CD4-positive, alpha-beta T cell treated with Interleukin-4 for 4 hours (primary cell): Measurements from ENCODE around the gene SYNDIG1.

Experiments
- DNase-seq: peaks from one replicate; pipeline ENCODE4 v3.0.0-alpha.2; 2020

Gene SYNDIG1

DNA sequence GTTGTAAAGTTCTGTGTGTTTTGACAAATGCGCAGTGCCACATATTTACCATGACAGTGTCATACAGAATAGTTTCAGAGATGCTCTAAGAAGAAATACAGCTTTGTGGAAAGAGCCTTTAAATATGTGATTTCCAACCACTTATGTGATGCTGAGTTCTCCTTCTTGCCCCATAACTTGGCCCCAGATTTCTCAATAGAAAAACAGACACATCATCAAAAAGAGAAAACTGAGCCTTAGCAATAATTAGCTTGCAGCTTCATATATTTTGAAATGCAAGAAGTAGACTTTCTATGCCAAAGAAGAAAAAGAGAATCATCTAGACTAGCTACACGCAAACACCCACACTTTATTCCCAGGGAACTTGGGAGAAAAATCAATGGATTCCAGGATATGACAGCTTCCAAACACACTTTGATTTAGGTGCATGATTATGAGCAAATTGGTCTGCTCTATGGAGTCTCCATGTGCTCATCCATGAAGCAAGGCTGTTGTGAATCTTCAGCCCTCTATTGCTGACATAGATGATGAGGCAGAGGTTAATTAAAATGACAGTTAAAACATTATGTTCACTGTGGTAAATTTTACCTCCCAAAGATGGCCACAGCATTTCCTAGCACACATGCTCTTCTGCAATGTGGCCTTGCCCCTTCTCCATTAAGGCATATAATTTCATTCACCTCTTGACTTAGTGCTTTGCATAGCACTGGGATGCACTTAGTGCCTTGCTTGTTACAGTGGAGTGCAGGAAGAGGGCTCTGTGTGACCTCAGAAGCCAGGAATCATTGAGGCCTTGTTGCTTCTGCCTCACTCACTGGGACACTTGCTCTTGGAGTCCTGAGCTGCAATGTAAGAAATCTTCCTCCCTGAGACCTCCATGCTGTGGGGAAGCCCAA, 174.6 kb downstream of the SYNDIG1 start:
- DNase-seq: no peak

GRCh38 chr20:24646321-24646720, 176.9 kb downstream of the SYNDIG1 start:
- DNase-seq: no peak

DNA sequence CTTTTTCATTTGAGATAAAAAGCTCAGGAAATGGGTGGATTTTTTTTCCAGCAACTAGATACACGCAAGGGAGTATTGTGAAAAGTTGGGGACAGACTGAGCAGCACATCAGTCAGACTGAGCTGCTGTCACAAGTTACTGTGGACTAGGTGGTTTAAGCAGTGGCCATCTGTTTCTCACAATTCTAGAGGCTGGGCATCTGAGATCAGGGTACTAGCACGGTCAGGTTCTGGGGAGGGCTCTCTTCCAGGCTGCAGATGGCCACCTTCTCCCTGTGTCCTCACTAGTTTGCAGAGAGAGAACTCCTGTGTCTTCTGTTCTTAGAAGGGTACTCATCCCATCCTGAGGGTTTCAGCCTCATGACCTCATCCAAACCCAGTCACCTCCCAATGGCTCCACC, 178.3 kb downstream of the SYNDIG1 start:
- DNase-seq: no peak

DNA sequence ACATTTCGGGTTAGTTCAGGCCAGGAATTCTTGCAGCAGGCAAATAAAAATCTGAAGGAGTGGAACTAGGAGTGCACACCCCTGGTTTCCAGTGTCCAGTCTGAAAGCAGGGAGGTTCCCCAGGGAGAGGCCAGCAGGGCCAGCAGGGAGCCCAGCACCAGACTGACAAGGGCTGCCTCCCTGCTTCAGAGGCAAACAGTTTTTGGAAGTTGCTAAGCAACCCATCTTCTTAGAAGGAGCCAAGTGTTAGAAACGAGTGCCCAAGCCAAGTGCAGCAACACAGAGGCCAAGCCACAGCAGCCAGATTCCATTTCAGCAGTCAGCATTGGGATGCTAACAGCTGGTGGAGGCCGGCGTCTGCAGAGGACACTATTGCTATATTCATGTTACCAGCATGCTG, 179.1 kb downstream of the SYNDIG1 start:
- DNase-seq: no peak

GRCh38 chr20:24648919-24649318, 179.5 kb downstream of the SYNDIG1 start:
- DNase-seq: no peak

DNA sequence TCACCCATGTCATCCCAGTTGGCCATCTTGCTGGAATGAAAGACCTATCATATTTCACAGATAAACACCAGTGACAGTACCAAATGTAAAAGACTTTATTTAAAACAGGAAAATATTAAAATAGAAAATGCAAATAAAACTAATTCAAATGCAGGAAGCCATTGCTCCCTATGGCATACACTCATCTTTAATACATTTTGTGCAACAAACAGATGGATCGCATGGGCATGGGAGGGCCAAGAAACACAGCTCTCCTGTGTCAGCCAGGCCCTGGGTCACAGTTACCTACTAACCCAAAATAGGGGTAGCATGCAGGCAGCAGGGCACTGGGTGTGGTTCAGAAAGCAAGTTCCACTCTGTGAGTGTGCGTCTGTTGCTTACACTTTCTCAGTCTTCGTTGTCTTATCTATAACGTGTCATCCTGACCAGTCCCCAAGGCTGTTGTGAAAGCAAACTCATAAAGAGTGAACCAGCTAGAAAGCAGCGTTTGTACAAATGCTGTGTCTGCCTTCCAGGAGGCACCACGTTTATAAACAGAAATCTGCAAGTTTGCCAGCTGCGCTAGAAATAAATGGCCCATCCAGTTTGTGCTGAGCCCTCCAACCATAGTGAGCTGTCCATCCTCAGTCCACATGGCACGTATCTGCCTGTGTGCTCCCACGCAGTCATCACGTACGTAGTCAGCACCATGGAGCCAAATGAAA, 180.5 kb downstream of the SYNDIG1 start:
- no peak for DNase-seq

- DNase-seq: no peak
These were observed 181.9 kb downstream of the SYNDIG1 start for GRCh38 chr20:24651171-24651975.

DNA sequence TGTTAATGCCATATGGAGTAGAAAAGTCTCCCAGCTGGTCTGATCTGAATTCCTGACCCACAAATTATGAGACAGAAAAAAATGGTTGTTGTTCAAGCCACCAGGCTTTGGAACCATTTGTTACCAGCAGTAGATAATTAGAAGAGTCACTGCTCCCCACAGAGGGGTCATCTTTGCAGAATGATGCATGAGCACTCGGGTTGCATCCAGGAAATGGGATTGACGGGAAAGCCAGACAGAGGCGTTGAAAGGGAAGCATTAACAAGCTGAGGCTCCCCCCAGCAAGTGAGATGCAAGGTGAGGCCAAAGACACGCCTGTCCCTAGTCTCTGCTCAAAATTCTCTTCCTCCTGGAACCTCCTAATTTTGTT, 182.5 kb downstream of the SYNDIG1 start:
- DNase-seq: no peak

GRCh38 chr20:24653306-24653705, 183.9 kb downstream of the SYNDIG1 start:
- no peak for DNase-seq

DNA sequence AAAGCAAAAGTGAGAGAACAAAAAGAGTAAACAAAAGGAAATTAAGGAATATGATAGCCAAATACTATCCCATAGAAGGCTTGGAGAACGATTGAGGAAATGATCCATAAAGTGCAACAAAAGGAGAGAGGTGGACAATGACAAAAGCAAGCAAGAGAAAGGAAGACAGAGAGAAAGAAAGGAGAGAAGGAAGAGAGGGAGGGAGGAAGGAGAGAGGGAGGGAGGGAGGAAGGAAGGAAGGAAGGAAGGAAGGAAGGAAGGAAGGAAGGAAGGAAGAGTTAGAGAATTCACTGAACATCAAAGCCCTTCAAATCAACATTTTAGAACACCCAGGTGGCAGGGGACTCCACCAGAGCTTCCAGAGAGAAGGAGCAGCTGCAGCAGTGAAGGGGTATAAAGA, 185.0 kb downstream of the SYNDIG1 start:
- DNase-seq: no peak

GRCh38 chr20:24656391-24656790, 187.0 kb downstream of the SYNDIG1 start:
- no peak for DNase-seq

DNA sequence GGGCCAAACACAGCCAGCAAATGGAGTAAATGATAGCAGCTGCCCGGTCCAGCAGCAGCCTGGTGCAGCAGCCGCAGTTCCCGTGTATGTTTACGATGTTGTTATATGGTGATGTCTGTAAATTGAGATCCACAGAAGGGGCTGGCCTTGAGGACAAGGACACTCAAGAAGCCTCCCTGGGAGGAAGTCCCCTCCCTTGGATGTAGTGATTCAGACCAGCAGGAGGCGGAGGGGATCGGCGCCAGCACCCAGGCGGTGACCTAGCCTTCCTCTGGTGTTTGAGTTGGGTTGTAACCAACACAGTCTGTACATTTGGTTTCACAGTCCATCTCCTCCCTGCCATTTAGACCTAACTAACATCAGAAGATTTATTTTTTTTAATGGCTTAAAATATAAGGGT, 187.8 kb downstream of the SYNDIG1 start:
- no peak for DNase-seq

DNA sequence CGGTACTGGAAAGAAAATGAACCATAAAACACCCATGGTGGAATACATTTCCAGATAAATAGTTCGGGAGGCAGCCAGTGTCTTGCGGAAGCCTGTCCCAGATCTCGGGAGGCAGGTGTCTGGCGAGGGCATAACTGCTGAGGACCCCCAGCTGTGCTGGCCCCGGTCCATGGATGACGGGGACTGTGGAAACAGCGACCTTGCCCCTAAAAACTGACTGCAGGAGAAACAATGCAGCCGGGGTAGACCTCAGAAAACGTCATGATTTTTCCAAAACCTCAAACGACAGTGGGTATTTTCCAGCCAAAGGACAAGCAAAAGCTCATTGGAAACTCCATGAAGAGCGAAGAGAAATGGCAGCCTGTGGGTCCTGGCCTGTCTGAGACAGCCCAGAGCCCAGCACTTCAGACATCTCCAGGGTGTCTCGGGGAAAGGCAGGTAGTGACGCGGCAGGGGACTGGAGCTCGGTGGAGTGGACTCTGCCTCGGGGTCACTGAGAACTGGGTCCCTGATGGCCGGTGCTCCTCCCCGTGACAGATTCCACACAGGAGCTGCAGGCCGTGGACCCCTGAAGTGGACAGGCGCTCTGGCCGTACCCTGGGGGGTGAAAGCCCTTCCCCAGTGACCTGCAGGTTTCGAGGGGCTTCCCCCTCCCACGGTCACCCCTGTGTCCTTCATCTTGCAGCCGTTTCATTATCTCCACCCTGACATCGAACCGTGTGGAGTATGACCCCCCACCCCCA, 188.6 kb downstream of the SYNDIG1 start:
- no peak for DNase-seq

- no peak for DNase-seq
These were observed 189.7 kb downstream of the SYNDIG1 start for GRCh38 chr20:24658920-24659660.

GRCh38 chr20:24659835-24660234, 190.4 kb downstream of the SYNDIG1 start:
- no peak for DNase-seq

- no peak for DNase-seq
These were observed 191.2 kb downstream of the SYNDIG1 start for GRCh38 chr20:24660651-24661050.

DNA sequence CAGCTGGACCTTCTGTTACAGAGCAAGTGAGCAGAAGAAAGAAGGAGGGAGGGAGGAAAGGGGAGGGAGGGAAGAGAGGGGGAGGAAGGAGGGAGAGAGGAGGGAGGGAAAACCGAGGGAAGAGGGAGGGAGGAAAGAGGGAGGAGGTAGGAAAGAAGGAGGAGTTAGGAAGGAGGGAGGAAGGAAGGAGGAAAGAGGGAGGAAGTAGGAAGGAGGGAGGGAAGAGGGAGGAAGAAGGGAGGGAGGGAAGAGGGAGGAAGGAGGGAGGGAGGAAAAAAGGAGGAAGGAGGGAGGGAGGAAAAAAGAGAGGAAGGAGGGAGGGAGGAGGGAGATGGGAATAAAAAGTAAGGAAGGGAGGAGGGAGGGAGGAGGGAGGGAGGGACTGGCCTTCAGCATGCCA, 191.8 kb downstream of the SYNDIG1 start:
- no peak for DNase-seq

GRCh38 chr20:24662322-24662721, 192.9 kb downstream of the SYNDIG1 start:
- no peak for DNase-seq

DNA sequence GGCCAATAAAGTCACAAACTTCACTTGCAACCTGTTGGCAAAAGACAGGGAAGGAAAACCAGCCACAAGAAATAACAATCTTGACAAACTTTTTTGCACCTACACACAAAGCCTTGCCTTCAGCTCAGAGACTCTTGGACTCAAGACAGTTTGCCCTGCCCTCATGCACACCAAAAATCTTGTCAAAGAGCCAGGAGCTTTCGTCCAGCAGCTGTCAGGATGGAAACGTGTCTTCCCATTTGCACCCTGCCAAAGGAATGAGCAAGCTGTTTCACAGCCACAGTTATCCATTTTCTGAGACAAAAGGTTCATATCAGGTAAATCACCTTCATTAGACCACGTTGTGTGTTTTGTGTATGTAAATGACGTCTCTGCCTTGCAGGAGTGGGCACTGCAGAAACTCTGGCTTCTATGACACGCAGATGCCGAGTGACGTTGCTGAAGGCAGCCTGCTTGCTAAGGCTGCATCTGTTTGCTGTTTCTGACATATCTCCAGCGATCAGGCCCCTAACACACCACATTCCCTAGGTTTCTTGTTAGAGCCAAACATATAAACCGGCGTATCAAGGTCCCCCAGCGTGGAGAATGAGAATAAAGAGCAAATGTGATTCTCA, 193.4 kb downstream of the SYNDIG1 start:
- DNase-seq: no peak

DNA sequence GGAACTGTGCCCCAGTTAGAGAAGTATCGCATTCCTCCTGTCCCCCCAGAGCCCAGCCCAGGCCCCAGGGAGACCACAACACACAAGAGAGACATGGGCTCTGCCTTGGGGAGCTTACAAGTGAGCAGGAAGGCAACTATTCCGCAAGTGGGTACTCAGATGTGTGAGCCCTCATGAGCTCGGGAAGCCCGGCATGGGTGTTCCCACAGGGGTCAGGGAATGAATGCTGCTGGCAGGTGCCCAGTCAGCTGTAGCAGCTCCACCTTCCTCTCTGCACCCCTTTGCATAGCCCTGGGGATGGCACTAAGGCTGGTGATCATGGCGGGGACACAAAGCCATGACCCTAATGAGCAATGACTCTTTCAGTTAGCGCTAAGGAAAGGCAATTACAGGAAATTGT, 194.1 kb downstream of the SYNDIG1 start:
- no peak for DNase-seq

DNA sequence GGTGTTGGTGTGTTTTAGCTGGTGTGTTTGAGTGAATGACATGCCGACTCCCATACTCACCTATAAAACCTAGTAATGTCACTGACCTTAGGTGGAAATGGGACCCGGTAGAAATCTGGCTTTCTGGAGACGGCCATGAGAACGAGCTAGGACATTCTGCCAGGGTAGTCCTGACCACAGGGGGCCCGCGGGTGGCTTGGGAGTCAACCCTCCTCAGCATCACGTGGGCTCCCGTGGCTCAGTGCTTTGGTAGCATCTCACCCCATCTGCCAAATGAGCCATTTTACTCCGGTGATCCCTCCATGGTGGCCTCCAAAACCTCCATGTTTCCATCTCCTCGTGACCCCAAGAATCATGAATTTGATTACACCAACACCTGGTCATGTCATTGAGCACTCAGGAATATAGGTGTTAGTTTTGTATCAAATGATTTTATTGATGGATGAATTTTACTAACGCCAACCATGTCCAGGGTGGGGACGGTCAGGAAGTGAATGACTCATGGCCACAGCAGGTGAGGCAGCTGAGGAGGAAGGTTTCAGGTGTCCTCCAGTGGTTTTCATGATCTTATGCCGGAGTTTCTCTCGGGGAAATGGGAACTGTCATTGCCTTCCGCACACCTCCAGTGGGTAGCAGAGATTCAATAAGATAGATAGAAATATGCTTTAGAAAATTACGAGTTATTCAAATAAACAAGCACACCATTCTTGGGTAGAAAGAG, 195.0 kb downstream of the SYNDIG1 start:
- no peak for DNase-seq
